C4-2B (cell line): Measurements from ENCODE around the gene ICA1.

Source experiments
- ZFX ChIP-seq: fragments of 450-650 bp; IDR thresholded peaks from 2 replicates; pipeline ENCODE4 v1.6.1; 2017
- TF ChIP-seq, protein P1 (sequence below): fragments of 450-650 bp; conservative IDR thresholded peaks from 2 replicates; pipeline ENCODE4 v1.5.1; 2017; ENCODE audit warnings: mild to moderate bottlenecking

GRCh38 chr7:8246020-8246419 is 15.9 kb downstream of the ICA1 start:
- TF ChIP-seq, protein P1, sequence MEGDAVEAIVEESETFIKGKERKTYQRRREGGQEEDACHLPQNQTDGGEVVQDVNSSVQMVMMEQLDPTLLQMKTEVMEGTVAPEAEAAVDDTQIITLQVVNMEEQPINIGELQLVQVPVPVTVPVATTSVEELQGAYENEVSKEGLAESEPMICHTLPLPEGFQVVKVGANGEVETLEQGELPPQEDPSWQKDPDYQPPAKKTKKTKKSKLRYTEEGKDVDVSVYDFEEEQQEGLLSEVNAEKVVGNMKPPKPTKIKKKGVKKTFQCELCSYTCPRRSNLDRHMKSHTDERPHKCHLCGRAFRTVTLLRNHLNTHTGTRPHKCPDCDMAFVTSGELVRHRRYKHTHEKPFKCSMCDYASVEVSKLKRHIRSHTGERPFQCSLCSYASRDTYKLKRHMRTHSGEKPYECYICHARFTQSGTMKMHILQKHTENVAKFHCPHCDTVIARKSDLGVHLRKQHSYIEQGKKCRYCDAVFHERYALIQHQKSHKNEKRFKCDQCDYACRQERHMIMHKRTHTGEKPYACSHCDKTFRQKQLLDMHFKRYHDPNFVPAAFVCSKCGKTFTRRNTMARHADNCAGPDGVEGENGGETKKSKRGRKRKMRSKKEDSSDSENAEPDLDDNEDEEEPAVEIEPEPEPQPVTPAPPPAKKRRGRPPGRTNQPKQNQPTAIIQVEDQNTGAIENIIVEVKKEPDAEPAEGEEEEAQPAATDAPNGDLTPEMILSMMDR: no peak
- TF ChIP-seq ZFX: no peak
